Suprapubic skin (tissue), 4 donors: ENCODE results near the gene SLC1A5. TPM values are rescaled to one million over a fixed set of nuclear protein-coding genes. Genes with fewer than 3 reads are reported as not detected.

Experiments
- DNase-seq, 2 donors: peaks; one replicate each; pipeline ENCODE4 v3.0.0-alpha.2; 2019; ENCODE audit warnings: low spot score in 2 of 2
- H3K27ac ChIP-seq: fragments of 200-600 bp; sonication (generic); one replicate; pipeline ENCODE4 v1.5.1; 2019
- H3K27me3 ChIP-seq: fragments of 200-600 bp; sonication (generic); one replicate; pipeline ENCODE4 v1.5.1; 2019
- H3K36me3 ChIP-seq: fragments of 200-600 bp; sonication (generic); one replicate; pipeline ENCODE4 v1.5.1; 2019
- H3K4me1 ChIP-seq: fragments of 200-600 bp; sonication (generic); one replicate; pipeline ENCODE4 v1.5.1; 2019
- H3K4me3 ChIP-seq: fragments of 200-600 bp; sonication (generic); one replicate; pipeline ENCODE4 v1.5.1; 2019; ENCODE audit warnings: mild to moderate bottlenecking
- H3K9me3 ChIP-seq: fragments of 200-600 bp; sonication (generic); one replicate; pipeline ENCODE4 v1.5.1; 2019
- CTCF ChIP-seq, 2 donors: fragments of 200-600 bp in 1 of 2; fragments of 450-650 bp in 1 of 2; sonication (generic) in 1 of 2; IDR thresholded peaks; one replicate each; pipeline ENCODE4 v1.5.1; 2016 to 2019; ENCODE audit warnings: antibody characterized with exemption in 2 of 2, mild to moderate bottlenecking in 1 of 2, moderate library complexity in 1 of 2
- EP300 ChIP-seq: sonication (generic); formaldehyde crosslinking; IDR thresholded peaks from one replicate; pipeline ENCODE4 v1.6.1; 2017; ENCODE audit warnings: antibody characterized with exemption
- POLR2A ChIP-seq, 2 donors: fragments of 450-650 bp; IDR thresholded peaks; one replicate each; pipeline ENCODE4 v1.6.1; 2017; ENCODE audit warnings: antibody characterized with exemption in 2 of 2, mild to moderate bottlenecking in 2 of 2, moderate library complexity in 2 of 2
- POLR2AphosphoS5 ChIP-seq, 3 donors: sonication (generic); formaldehyde crosslinking; IDR thresholded peaks; one replicate each; pipeline ENCODE4 v1.6.1; 2017; ENCODE audit warnings: antibody characterized with exemption in 3 of 3
- WGBS: methylation state at CpG from one replicate; pipeline ENCODE4 v1.1.5; 2018; 5-methylcytosine and 5-hydroxymethylcytosine counted together
- total RNA-seq, 4 donors: library from RNA; depleted of rRNA; stranded (reverse); fragments of >200 nt; gene quantifications; one replicate each; pipeline ENCODE4 v1.1.0, GENCODE V29; 2016

Gene SLC1A5
- total RNA-seq, 4 donors from 2014 or later = 79.4 to 191 (median 131) TPM

DNA sequence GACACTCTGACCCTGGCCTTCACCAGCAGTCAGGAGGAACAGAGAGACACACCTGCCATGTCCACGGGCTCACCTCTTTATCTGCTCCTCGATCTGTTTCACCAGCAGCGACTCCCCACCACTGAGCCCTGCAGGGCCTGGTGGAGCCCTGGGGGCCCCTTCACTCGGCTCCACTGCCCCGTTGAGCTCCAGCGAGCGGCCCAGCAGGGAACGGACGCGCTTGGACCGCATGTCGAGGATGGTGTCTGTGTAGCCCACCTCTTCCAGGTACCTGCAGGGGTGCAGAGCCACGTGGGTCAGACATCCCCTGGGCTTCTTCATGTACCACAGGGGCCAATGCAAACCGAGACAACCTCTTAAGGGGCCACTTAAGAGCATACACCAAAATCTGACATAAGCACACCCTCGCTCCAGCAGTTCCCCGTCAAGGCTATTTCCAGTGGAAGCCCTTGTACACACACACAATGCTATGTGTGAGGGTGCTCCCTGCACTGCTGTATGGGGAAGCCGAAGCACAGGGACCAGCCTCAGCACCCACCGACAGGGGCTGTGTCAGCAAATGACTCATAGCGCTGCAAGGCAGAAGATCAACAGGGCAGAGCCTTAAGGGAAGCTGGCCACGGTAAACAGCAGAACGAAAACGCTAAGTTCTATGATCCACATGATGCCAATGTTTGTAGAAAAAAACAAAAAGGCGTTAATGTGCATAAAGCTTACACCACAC lies 55.3 kb downstream of the SLC1A5 start:
- Histone ChIP-seq H3K4me3 (no peak overlapping the region), H3K9me3 (no peaks in the 10 kb centered on the region), H3K27me3 (no peaks in the 10 kb centered on the region), H3K4me1 (peaks cover 30% of the 10 kb centered on the region), H3K27ac (no peak overlapping the region), H3K36me3 (peaks cover 92% of the 10 kb centered on the region)
- TF ChIP-seq POLR2AphosphoS5 (IDR thresholded peaks at IDR 0.05) (no peak), POLR2A (IDR thresholded peaks at IDR 0.05) (no peak), CTCF (IDR thresholded peaks at IDR 0.05) (no peak), EP300 (no peak)
- 71% methylated on average over 8 of the region's 23 CpGs for whole genome bisulfite sequencing
- DNase-seq = peak in 1 of 2 donors; percentile 62

DNA sequence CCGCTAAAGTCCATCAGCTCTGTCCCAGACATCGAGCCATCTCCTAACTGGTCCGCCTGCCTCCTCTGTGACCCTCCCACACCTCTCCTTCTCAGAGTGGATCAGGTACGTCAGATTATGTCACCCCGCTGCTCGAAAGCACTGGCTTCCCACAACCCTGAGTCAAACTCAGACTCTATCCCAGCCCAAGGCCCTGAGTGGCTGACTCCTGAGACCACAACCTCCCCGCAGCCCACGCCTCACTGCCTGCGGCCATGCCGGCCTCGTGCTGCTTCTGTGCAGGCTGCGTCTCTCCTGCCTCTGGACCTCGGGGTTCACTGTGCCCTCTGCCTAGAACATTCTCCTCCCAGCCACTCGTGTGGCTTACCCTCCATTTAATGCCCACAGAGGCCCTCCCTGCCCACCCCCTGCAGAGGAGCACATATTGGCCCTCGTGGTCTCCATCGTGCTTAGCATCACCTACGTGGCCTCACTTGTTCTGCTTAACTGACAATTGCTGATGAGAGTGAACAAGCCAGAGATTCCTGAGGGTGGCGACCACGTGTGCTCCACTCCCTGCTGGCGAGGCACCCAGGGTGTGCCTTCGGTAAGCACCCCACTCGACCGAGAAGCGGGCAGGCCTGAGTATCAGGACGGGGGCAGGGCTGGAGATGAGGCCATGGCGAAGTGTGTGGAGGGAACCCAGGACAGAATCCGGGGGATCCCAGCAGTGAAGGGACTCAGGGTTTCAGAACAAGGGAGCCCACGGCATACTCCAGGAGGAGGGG lies 56.0 kb downstream of the SLC1A5 start:
- Histone ChIP-seq H3K4me1 (peaks cover 30% of the 10 kb centered on the region), H3K36me3 (peaks cover 92% of the 10 kb centered on the region), H3K27ac (no peak overlapping the region), H3K27me3 (no peaks in the 10 kb centered on the region), H3K4me3 (no peak overlapping the region), H3K9me3 (no peaks in the 10 kb centered on the region)
- 81% methylated on average over 23 of the region's 28 CpGs for WGBS
- no peak for DNase-seq
- TF ChIP-seq POLR2AphosphoS5 (IDR thresholded peaks at IDR 0.05) (no peak), POLR2A (IDR thresholded peaks at IDR 0.05) (no peak), CTCF (IDR thresholded peaks at IDR 0.05) (no peak), EP300 (no peak)

DNA sequence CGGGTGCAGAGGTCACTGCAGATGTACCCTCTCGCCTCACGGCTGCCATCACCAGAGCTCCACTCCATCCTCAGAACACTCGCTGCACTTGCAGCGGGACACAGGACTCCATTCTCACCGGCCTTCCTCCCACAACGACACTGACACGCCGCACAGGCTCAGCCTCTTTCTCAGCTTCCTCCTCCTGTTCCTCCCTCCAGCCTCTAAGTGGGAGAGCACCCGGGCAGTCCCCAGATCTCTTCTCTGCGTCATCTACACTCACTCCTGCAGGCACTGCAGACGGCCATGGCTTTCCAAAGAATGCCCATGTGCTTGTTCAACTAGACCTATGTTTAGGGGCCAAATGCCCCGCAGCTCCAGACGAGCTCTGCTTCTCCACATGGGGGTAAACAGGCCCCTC lies 56.8 kb downstream of the SLC1A5 start:
- peaks cover 92% of the 10 kb centered on the region for H3K36me3 ChIP-seq
- peak overlapping the region; percentile 17 for H3K27ac ChIP-seq
- H3K4me3 ChIP-seq = no peak overlapping the region
- H3K4me1 ChIP-seq = peaks cover 30% of the 10 kb centered on the region
- no peaks in the 10 kb centered on the region for H3K9me3 ChIP-seq
- 81% methylated on average over 14 of the region's 14 CpGs for WGBS
- no peaks in the 10 kb centered on the region for H3K27me3 ChIP-seq
- no peak for TF ChIP-seq POLR2A (IDR thresholded peaks at IDR 0.05)
- TF ChIP-seq CTCF (IDR thresholded peaks at IDR 0.05) = no peak
- TF ChIP-seq EP300 = no peak
- no peak for TF ChIP-seq POLR2AphosphoS5 (IDR thresholded peaks at IDR 0.05)
- DNase-seq = no peak

GRCh38 chr19:46731007-46731501 lies 57.3 kb downstream of the SLC1A5 start:
- 61% methylated on average over 6 of the region's 14 CpGs for WGBS
- no peaks in the 10 kb centered on the region for H3K27me3 ChIP-seq
- TF ChIP-seq EP300 (no peak), CTCF (IDR thresholded peaks at IDR 0.05) (no peak), POLR2AphosphoS5 (IDR thresholded peaks at IDR 0.05) (no peak), POLR2A (IDR thresholded peaks at IDR 0.05) (no peak)
- H3K9me3 ChIP-seq = no peaks in the 10 kb centered on the region
- no peak for DNase-seq
- no peak overlapping the region for H3K4me3 ChIP-seq
- H3K27ac ChIP-seq = peak overlapping the region; percentile 17
- peaks cover 30% of the 10 kb centered on the region for H3K4me1 ChIP-seq
- H3K36me3 ChIP-seq = peaks cover 95% of the 10 kb centered on the region

DNA sequence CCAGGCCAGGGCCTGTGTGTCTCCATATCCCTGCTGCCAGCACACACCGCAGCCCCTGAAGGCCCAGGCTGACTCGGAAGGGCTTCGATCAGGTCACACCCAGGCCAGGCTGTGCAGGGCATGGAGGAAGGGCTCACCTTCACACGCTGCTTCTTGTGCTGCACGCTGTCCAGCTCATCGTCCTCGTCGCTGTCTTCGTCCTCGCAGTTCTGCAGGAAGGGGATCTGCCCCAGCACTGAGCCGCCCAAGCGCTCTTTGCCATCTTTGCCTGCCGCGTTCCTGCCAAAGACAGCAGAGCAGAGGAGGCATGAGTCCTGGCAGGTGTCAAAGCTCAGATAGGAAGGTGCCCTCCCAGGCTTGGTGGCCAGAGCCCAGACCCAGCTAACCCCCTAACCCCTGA lies 57.8 kb downstream of the SLC1A5 start:
- H3K27me3 ChIP-seq = no peaks in the 10 kb centered on the region
- H3K27ac ChIP-seq = no peak overlapping the region
- 92% methylated on average over 14 of the region's 14 CpGs for WGBS
- H3K9me3 ChIP-seq = no peaks in the 10 kb centered on the region
- H3K36me3 ChIP-seq = peaks cover 95% of the 10 kb centered on the region
- no peak for DNase-seq
- no peak overlapping the region for H3K4me3 ChIP-seq
- no peak for TF ChIP-seq CTCF (IDR thresholded peaks at IDR 0.05)
- TF ChIP-seq POLR2A (IDR thresholded peaks at IDR 0.05) = no peak
- no peak for TF ChIP-seq EP300
- TF ChIP-seq POLR2AphosphoS5 (IDR thresholded peaks at IDR 0.05) = no peak
- H3K4me1 ChIP-seq = peaks cover 30% of the 10 kb centered on the region
